ENCODE measurements around the gene KRT35. TPM values are rescaled to one million over a fixed set of nuclear protein-coding genes. Genes with fewer than 3 reads are reported as not detected.

The KRT35 gene
- polyA plus RNA-seq, 1 donor: not detected

- DNase-seq: no peak
Measured at GRCh38 chr17:41511716-41512115, 30.8 kb upstream of the KRT35 start.

GRCh38 chr17:41511116-41511515, 30.2 kb upstream of the KRT35 start:
- DNase-seq: no peak

- DNase-seq: no peak
Measured at GRCh38 chr17:41510251-41511065, 29.5 kb upstream of the KRT35 start.

- no peak for DNase-seq
Measured at GRCh38 chr17:41507315-41507880, 26.4 kb upstream of the KRT35 start.

GRCh38 chr17:41505809-41506767, 25.1 kb upstream of the KRT35 start:
- no peak for DNase-seq

- DNase-seq: no peak
Measured at GRCh38 chr17:41505007-41505808, 24.3 kb upstream of the KRT35 start, which contains the start of gene KRT13. Gene KRT13 (minus strand): TSS chr17:41505612. CDS start chr17:41505550, 62 bp downstream.

GRCh38 chr17:41504246-41504977, 23.5 kb upstream of the KRT35 start:
- no peak for DNase-seq

- DNase-seq: no peak
Measured at GRCh38 chr17:41503202-41503601, 22.3 kb upstream of the KRT35 start.

GRCh38 chr17:41500131-41500911, 19.4 kb upstream of the KRT35 start:
- no peak for DNase-seq

GRCh38 chr17:41499714-41500113, 18.8 kb upstream of the KRT35 start:
- no peak for DNase-seq

- no peak for DNase-seq
Measured at GRCh38 chr17:41498276-41498675, 17.3 kb upstream of the KRT35 start.

- DNase-seq: no peak
Measured at GRCh38 chr17:41496803-41497484, 16.0 kb upstream of the KRT35 start.

GRCh38 chr17:41494524-41494923, 13.6 kb upstream of the KRT35 start:
- no peak for DNase-seq

GRCh38 chr17:41492771-41493170, 11.8 kb upstream of the KRT35 start:
- no peak for DNase-seq

- DNase-seq: no peak
Measured at GRCh38 chr17:41492351-41492750, 11.4 kb upstream of the KRT35 start.

GRCh38 chr17:41491476-41491875, 10.5 kb upstream of the KRT35 start:
- no peak for DNase-seq

- no peak for DNase-seq
Measured at GRCh38 chr17:41490000-41490990, 9.3 kb upstream of the KRT35 start.

GRCh38 chr17:41489531-41489930, 8.6 kb upstream of the KRT35 start, which contains the start of gene KRT36:
Gene KRT36 (minus strand): TSS chr17:41489910. CDS start chr17:41489864, 46 bp downstream.
- no peak for DNase-seq
